OCI-M1 (cell line): Measurements from ENCODE around the gene DDOST.

ENCODE experiments used
- DNase-seq: peaks from one replicate; lab custom pipeline; 2025; lab: John Stamatoyannopoulos, UW

Gene DDOST

DNA sequence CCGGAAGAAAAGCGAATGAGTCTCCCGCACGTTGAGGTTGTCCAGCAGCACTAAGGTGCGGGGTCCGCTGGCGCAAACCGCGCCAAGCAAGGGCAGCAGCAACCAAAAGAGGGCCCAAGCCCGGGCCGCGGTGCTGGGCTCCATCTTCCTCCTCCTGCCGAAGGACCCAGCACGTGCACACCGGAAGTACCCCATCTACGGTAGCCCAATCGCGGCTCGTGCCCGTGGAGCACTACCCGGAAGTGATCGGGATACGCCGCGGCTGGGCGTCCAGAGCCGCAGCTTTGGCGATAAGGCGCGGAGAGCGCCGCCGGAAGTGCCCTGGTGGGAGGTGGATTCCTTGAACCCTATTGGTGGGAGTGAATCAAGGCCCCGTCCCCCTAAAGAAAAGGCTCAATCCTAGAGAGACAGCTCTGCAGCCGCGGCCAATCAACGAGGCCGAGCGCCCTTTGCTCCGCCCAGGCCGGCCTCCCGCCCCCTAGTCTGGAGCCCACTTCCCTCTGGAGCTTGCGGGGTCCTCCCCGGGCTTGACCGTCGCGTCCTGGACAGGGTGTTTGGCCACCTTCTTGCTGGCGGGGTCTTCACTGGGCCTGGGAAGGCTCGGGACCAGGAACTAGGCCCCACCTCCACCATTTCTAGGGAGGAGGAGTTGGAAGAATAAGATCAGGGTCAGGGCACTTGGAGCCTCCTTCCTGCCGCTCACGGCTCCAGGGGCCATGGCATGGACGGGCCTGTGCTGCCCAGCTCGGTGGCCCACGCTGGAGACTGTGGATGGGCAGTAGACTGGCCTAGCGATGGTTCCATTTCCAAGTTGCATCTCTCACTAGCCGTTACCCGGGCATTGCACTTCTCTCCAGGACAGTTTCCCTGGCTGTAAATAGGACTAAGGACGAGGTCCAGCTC is at the start of gene DDOST:
Gene DDOST (minus strand): TSS at position 163 of the 903 bp plus-strand sequence. CDS start 19 bp downstream, at position 144.
- DNase-seq: peak; percentile 99

DNA sequence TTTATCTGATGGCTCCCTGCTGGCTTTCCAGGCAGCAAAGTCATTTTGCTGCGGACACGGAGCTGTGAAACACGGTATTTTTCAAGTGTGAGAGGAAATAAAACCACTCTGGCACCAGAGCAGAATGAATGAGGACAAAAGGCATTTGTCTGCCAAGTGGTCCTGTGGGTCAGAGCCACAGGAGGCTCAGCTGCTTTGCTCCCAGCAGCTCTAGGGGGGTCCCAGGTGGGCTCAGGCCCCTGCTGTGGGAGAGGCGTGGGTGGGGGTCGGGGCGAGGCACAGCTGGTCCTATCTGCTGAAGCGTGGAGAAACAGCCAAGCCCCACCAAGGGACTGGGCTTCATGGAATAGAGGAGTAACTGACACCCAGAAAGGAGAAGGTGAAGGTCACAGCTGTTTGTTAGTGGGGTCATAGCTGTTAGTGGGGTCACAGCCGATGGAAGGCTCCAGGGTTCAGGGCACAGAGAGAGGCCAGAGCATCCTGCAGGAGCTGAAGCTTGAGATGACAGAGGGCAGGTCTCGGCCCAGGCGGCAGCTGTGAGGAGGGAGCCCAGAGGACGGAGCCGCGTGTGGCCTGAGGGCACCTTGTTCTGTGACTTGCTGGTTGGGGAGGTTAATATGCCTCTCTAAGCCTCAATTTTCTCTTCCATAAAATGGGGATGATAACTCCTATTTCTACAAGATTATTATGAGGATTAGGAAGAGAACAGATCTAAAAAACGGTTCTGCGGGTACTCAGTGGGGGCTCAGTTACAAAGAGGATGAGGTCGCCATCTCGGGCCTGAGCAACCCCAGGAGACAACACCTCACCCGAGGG is 49.5 kb upstream of the DDOST start:
- DNase-seq: no peak

DNA sequence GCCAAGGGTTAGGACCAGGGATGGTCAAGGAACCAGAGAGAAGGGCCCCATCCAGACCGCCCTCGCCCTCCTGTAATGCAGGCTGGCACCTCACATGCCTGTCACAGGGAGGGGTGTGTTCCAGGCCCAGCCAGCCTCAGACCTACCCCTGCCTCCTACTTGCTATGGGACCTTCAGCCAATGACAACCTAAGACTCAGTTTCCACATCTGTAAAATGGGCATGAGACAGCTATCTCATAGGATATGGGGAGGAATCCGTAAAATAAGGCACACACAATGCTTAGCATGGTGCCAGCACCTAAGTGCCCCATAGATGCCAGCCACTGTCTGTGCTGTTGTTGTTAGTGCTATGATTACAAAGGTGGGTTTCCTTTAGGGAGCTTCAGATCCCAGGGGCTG is 48.7 kb upstream of the DDOST start:
- no peak for DNase-seq

DNA sequence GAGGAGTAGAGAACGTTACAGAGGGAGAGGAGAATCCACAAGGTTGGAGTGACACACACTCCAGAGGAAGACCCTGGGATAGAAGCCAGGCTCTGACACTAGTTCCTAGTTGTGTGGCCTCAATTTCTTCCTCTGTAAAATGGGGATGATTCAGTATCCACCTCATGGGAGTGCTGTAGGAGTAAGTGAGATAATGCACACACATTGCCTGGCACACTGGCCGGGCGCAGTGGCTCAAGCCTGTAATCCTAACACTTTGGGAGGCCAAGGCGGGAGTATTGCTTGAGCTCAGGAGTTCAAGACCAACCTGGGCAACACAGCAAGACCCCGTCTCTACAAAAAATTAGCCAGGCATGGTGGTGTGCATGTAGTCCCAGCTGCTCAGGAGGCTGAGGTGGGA is 47.7 kb upstream of the DDOST start:
- DNase-seq: no peak

DNA sequence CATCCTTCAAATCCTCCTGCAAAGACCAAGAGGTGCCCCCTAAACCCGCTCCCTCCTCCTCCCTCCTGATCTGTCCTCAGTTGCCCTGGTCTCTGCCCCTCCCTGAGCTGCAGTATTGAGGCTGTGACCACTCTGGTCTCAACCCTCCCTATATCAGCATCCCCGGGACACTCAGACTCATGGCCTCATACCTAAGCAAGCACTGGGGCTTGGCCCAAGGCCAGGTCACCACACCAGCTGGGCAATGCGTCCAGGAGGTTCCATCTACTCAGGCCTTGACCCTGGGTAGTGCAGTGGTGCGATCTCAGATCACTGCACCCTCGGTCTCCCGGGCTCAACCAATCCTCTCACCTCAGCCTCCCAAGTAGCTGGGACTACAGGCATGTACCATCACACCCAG is 46.9 kb upstream of the DDOST start:
- no peak for DNase-seq

DNA sequence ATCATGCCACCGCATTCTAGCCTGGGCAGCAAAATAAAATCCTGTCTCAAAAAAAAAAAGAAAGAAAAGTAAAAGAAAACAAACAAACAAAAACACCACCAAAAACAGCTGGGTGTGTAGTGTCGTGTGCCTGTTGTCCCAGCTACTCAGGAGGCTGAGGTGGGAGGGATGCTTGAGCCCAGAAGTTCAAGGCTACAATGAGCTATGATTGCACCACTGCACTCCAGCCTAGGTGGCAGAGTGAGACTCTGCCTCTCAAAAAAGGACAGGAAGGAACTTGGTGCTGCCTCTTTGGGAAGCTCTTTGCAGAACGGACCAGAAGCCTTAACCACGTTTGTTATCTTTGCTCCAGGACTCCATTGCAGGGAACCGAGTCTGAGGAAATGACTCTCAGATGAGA is 45.7 kb upstream of the DDOST start:
- no peak for DNase-seq

DNA sequence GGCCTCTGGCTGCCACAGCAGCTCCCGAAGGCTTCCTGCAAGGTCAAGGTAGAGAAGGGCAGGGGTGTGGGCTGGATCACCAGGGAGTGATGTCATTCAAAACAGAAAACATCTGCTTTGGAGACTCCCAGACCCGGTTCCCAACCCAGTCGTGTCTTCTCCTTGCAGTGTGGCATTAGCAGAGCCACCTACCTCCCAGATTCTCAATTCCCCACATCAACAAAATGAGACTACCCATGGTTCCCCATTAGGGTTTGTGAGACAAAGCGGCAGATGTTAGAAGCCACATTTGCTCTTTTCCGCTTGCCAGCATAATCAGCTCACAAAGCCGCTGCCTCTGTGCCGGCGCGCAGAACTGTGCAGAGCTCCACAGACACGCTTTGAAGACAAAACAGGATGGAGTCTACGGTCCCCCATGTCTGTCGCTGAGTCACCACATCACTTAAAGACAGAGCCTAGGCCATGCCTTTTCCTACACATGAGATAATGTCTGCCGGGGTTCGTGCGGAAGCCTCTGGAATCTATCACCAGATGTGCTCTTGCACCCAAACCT is 44.1 kb upstream of the DDOST start:
- DNase-seq: no peak

DNA sequence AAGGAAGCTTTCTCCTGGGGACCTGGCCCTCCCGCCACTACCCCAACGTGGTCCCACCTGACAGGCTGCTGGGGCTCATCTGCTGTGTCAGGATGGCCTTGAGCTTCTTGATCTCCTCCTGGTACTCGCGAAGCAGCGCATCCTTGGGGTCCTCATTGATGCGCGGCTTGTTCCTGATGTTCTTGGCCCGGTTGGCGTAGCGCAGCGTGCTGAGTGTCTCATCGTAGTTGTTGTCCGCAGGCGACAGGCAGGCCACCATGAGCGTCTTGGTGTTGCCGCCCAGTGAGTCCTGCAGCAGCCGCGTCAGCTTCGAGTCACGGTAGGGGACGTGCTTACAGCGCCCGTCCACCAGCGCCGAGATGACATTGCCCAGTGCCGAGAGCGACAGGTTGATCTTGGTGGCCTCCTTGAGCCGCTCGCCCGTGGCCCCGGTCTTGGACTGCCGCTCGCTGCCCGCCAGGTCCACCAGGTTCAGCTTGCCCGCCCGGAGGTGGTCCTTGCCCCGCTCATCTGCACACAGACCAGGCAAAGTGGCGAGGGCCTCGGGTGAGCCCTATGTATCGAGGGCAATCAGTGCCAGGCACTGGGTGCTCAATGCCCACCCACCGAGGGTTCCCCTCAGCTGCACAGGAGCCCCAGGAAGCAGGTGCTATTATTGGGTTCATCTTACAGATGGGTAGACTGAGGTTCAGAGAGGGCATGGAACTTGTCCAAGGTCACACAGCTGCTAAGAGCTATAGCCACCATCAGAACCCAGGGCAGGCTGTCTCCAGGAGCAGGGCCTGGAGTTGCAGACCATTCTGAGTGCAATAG is 43.4 kb upstream of the DDOST start:
- no peak for DNase-seq

DNA sequence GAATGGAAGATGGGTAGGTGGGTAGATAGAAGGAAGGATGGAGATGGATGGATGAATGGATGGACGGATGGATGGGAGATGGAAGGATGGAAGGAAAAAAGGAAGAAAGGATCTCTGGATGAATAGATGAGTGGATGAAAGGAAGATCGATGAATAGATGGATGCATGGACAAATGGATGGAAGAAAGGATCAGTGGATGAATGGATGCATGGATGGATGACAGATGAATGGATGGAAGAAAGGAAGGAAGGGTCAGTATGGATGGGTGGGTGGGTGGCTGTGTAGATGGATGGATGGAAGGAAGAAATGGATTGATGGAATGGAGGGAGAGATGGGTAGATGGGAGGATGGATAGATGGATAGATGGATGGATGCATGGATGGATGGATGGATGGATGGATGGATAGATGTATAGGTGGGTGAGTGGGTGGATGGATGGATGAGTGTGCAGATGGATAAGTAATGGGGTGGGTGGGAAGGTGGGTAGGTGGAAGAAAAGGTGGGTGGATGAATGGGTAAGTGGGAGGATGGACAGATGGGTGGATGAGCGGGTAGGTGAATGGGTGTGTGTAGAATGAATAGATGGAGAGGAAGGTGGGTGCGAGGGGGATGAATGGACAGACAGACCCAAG is 42.1 kb upstream of the DDOST start:
- DNase-seq: no peak

DNA sequence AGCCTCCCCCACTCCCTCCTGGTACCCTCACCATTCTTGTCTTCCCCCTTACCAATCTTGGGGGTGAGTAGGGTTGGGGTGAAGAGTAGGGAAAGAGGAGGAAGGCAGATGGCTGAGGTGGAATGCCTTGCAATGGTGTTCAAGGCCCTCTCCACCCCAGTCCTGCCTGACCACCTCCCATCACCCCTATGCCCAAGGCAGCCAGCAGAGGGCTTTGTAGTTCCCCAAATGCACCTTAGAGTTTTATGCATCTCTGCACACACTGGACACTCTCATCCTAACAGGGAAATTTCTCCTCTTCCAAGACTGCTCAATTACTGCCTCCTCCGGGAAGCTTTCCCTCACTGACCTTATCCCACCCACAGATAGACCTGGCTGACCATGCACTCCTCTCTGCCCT is 41.2 kb upstream of the DDOST start:
- DNase-seq: peak; percentile 33

DNA sequence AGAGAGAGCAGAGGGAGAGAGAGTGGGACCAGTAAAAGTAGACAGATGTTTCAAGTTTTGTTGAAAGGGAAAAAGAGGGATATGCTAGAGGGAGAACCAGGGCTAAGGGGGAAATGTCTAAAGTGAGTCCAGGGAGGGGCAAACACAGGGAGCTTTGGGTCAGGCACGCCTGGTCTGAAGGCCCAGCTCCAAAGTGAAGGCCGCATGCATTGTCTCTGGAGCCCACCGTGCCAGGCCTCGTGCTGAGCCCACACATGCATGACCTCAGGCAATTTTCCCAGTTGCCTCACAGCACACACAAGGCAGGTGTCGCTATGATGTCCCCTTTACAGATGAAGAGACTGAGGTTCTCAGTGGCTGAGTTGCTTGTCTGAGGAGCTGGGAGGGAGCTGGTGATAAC is 40.7 kb upstream of the DDOST start:
- DNase-seq: no peak

DNA sequence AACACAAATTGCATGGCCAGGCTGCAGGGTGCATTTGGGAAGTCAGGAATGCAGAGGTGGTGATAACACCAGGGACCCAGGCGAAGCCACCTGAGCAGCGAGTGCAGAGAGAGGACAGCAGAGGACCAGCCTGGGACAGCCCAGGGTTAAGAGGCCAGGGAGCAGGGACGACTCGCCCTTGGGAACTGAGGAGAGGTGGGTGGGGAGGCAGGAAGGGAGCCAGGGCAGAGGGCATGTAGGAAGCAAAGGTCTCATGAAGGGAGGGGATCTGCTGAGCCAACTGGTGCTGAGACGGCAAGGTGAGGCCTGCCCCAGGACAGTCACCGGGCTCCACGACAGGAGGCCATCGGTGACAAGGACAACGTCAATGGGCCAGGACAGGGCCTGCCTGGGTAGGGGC is 40.3 kb upstream of the DDOST start:
- no peak for DNase-seq

DNA sequence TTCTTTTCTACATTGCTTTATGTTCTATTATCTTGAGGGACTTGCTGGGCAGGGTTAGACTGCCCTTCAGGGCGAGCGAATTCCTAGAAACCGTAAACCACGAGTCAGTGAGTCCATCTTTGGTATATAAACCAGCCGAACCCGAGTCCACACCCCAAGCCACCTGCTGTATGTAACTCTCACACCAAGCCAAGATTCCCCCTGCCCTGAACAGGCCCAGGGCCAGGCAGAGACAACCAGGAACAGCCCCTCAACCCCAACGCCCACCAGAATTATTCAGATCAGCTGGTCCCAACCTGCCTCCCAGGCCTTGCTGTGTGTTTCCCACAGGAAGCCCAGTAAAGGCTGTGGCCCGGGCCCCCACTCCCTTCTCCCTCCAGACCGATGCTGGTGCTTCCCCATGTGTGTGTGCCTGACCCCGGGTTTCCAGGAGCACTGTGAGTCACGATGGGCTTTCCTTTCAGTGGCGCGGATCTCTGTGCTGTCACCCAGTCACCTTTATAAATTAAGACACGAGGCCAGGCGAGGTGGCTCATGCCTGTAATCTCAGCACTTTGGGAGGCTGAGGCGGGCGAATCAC is 39.6 kb upstream of the DDOST start:
- DNase-seq: peak; percentile 18

DNA sequence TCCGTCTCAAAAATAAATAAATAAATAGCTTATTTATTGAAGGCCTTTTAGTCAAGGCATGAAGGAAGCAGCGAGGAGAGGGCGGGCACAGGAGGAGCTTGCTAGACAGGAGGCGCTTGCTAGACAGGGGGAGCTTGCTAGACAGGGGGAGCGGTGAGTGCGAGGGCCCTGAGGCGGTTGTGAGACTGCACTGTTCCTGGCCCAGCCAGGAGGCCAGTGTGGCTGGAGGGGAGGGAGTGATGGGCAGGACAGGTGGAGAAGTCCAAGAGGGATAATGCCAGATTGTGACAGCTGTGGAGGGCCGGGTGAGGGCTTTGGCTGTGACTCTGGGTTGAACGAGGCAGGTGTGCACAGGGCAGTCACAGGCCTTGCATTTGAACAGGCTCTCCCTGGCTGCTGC is 38.4 kb upstream of the DDOST start:
- DNase-seq: no peak

DNA sequence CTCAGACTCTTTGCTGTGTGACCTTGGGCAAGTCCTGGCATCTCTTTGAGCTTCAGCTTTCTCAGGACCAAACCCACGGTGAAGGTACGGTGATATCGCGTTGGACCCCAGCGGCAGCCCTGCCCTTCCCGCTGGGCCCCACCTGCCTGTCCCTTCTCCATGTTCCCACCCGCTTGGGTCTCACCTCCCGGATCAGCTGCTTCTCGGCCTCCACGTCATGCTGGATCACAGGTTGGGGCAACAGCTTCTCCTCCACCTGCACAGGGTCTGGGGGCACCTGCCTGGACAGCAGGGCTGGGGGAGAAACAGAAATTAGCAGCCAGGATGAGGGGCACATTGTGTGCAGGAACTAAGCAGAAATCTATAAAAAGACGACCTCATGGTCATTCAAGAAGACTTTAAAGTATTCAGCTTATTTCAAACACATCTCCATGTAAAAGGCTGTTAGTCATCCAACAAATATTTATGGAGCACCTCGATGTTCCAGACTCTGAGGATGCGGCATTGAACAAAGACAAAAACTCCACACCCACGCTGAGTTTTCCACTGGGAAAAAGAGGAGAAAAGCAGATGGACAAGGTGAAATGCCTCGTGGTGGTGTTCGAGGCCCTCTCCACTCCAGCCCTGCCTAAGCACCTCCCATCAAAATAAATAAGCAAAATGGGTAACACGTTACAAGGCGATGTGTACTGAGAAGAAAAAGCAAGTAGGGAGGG is 37.2 kb upstream of the DDOST start:
- DNase-seq: no peak

DNA sequence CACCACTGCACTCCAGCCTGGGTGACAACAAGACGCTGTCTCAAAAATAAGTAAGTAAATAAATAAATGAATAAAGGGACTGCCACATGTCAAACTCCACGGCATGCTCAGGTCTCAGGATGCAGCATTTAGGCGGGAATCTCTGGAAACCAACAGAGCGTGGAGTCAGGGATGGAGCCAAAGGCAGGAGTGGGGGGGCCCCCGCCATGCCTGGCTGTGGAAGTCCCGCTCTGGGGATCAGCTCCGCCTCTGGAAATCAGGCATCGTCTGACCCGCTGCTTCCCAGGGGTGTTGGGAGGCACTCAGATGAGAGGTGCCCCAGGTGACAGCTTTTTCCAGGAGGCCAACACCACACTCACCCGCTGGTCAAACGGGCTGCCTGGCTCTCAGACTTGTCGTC is 36.4 kb upstream of the DDOST start:
- DNase-seq: no peak

DNA sequence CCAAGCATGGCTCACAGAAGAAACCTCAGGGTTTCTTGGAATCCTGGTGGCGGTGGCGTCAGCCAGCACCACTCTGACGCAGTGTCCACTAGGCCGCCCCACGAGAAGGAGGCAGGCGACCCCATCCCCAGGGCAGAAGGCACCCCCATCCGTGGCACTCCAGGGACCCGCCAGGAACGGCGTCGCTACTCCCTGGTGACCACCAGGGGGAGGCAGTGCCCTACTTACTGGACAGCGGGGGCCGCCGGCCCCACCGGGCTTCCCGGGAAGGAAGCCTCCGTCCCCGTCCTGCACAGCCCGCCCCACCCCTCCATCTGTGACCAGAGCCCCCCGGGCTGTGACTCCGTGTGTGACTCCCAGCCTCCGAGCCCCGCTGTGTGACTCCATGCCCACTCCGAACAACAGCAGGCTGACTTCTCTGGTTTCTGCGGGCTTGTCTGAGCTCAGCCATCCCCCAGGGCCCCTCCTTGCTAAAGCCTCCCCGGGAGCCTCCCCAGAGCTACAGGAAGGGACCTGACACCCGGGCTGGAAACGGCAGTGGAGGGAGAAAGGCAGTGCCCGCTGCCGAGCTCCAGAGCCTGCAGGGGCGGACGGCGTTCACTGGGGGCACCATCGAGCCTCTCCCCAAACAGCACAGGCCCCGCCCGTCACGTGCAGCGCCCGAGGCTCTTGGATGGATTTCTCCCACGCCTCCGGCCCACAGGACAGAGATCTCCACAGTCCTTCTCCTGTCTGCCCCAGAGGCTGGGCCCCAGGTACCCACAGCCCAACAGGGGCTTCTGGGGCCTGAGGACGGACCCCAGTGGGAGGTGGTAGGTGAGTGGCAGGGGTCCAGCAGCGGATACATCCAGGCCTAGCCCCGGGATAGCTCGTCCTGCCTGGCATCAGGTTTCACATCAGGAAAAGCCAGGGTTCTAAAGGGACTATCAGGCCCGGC is 35.5 kb upstream of the DDOST start:
- DNase-seq: peak; percentile 91

DNA sequence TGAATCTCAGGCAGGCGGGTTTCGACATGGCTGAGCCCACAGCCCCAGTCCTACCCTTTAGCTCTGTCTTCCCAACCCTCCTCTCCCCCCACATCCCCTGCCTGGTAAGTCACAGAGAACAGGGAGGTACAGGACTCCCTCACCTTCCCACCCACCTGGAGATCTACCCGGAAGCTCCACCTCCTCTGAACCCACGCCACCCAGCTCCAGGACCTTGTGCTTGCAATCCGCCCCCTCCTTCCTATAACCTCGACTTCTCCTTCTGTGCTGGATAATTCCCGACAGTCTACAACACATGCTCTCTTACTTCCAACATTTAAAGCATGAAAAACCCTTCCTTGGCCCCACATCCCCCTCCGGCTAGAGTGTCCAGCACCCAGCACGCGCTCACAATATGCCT is 34.3 kb upstream of the DDOST start:
- DNase-seq: no peak

DNA sequence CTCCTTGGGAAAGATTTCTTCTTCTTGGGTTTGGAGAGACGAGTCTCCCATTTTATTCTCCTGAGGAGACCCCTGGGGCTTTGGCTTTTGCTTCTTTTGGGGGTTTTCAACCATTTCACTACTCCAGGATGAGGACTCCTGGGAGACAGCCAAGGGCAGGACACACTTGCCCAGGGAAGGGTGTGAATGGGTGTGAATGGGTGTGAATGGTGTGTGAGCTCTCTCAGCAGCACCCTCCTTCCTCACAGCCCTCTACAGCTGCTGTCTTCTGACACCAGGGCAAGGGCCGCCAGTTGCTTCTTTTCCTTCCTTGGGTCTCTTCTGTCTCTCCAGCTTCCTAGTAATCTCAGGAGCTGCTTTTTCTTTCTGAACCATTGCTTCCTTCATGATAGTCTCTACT is 32.5 kb upstream of the DDOST start:
- DNase-seq: no peak
